GM10266 (cell line): ENCODE results near the gene CHCHD4.

Experiments used
- DNase-seq: peaks from one replicate; pipeline ENCODE4 v3.0.0; 2012; ENCODE audit errors: extremely low spot score
- TF ChIP-seq, protein P1 (sequence below): IDR thresholded peaks from 2 replicates; pipeline ENCODE4 v1.5.1; 2012; ENCODE audit warnings: mild to moderate bottlenecking, low read depth; ENCODE audit not compliant: control insufficient read depth, insufficient read depth; ENCODE audit errors: missing control alignments

CHCHD4 gene

GRCh38 chr3:14063152-14063551 lies 61.5 kb downstream of the CHCHD4 start:
- DNase-seq, result no peak
- TF ChIP-seq, protein P1, sequence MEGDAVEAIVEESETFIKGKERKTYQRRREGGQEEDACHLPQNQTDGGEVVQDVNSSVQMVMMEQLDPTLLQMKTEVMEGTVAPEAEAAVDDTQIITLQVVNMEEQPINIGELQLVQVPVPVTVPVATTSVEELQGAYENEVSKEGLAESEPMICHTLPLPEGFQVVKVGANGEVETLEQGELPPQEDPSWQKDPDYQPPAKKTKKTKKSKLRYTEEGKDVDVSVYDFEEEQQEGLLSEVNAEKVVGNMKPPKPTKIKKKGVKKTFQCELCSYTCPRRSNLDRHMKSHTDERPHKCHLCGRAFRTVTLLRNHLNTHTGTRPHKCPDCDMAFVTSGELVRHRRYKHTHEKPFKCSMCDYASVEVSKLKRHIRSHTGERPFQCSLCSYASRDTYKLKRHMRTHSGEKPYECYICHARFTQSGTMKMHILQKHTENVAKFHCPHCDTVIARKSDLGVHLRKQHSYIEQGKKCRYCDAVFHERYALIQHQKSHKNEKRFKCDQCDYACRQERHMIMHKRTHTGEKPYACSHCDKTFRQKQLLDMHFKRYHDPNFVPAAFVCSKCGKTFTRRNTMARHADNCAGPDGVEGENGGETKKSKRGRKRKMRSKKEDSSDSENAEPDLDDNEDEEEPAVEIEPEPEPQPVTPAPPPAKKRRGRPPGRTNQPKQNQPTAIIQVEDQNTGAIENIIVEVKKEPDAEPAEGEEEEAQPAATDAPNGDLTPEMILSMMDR, result no peak
